A549 (cell line): ENCODE results near the gene IL17REL. TPM values are rescaled to one million over a fixed set of nuclear protein-coding genes. Genes with fewer than 3 reads are reported as not detected.

ENCODE experiments used
- ATAC-seq, 2 experiments: fragments of 200-7000 bp in 1 of 2; fragments of >200 bp in 1 of 2; cut with Nextera tagmentation in 1 of 2; cut with Tn5 transposase in 1 of 2; 3 replicates each; pipeline versions ENCODE4 v1.8.0 to v1.9.1; 2018 to 2020; ENCODE audit warnings: mild to moderate bottlenecking in 1 of 2, moderate library complexity in 1 of 2
- CTCF ChIA-PET: fragments of 300-600 bp; sonication (Branson Sonifier 250); formaldehyde crosslinking; extraction: SDS; loops from one replicate; lab custom pipeline; 2021; ENCODE audit warnings: antibody characterized with exemption, inconsistent platforms; lab: Yijun Ruan, JAX
- POLR2A ChIA-PET: fragments of 350-600 bp; formaldehyde crosslinking; extraction: SDS; loops from one replicate; lab custom pipeline; 2021; ENCODE audit warnings: antibody characterized with exemption, inconsistent platforms; lab: Yijun Ruan, JAX
- DNase-seq, 2 experiments: peaks; one replicate each; pipeline versions ENCODE4 v3.0.0 to v3.0.0-alpha.2; 2011 to 2016; ENCODE audit warnings: low read depth in 1 of 2, low spot score in 1 of 2
- FAIRE-seq: peaks from 2 replicates; lab custom pipeline; 2011; peaks lifted over from hg19 to GRCh38; lab: Jason Lieb, UNC
- H3K27ac ChIP-seq, 2 experiments: fragments of >200 bp; sonication (Bioruptor Twin); formaldehyde crosslinking; 3 replicates each; pipeline ENCODE4 v1.5.1; 2016 to 2017
- H3K4me1 ChIP-seq: fragments of >200 bp; sonication (Bioruptor Twin); formaldehyde crosslinking; 3 replicates; pipeline ENCODE4 v1.6.1; 2016
- H3K4me2 ChIP-seq: fragments of >200 bp; sonication (Bioruptor Twin); formaldehyde crosslinking; 3 replicates; pipeline ENCODE4 v1.6.1; 2016
- H3K4me3 ChIP-seq: fragments of >200 bp; sonication (Bioruptor Twin); formaldehyde crosslinking; 3 replicates; pipeline ENCODE4 v1.5.1; 2016
- H3K9me3 ChIP-seq: fragments of >200 bp; sonication (Bioruptor Twin); formaldehyde crosslinking; 3 replicates; pipeline ENCODE4 v1.6.1; 2016
- BHLHE40 ChIP-seq: IDR thresholded peaks from 2 replicates; pipeline ENCODE4 v1.6.1; 2012; ENCODE audit warnings: low read depth, low read length, inconsistent platforms
- CBX2 ChIP-seq: fragments of 200-600 bp; sonication (generic); IDR thresholded peaks from 2 replicates; pipeline ENCODE4 v1.6.1; 2016; ENCODE audit warnings: low read depth, mild to moderate bottlenecking, borderline replicate concordance
- CBX8 ChIP-seq: fragments of 200-600 bp; sonication (generic); IDR thresholded peaks from 2 replicates; pipeline ENCODE4 v1.6.1; 2016
- CHD2 ChIP-seq: fragments of 150-350 bp; IDR thresholded peaks from 2 replicates; pipeline ENCODE4 v1.6.1; 2014; ENCODE audit warnings: low read length; ENCODE audit not compliant: partially characterized antibody
- CHD4 ChIP-seq: fragments of 200-600 bp; sonication (generic); IDR thresholded peaks from 2 replicates; pipeline ENCODE4 v1.6.1; 2016; ENCODE audit warnings: antibody characterized with exemption, mild to moderate bottlenecking, borderline replicate concordance
- EHF ChIP-seq: fragments of 250-450 bp; sonication (Bioruptor Pico); IDR thresholded peaks from 2 replicates; pipeline ENCODE4 v1.5.0; 2020; ENCODE audit warnings: mild to moderate bottlenecking
- FOSL2 ChIP-seq, 2 experiments: fragments of 450-650 bp in 1 of 2; fragments of >200 bp in 1 of 2; sonication (Bioruptor Twin) in 1 of 2; formaldehyde crosslinking; IDR thresholded peaks; 2 replicates each; pipeline versions ENCODE4 v1.5.0 to v1.6.1; 2016 to 2020; ENCODE audit warnings: mild to moderate bottlenecking in 1 of 2, moderate library complexity in 1 of 2
- FOXS1 ChIP-seq: fragments of 250-450 bp; sonication (Bioruptor Pico); IDR thresholded peaks from 2 replicates; pipeline ENCODE4 v1.5.0; 2020; ENCODE audit warnings: mild to moderate bottlenecking, moderate library complexity
- HEYL ChIP-seq: fragments of 250-450 bp; sonication (Bioruptor Pico); IDR thresholded peaks from 2 replicates; pipeline ENCODE4 v1.8.0; 2021; ENCODE audit warnings: mild to moderate bottlenecking, moderate library complexity
- HOXB13 ChIP-seq: fragments of 250-450 bp; sonication (Bioruptor Pico); IDR thresholded peaks from 2 replicates; pipeline ENCODE4 v1.5.0; 2020; ENCODE audit warnings: low read depth, mild to moderate bottlenecking, moderate library complexity
- HOXB5 ChIP-seq: fragments of 250-450 bp; sonication (Bioruptor Pico); IDR thresholded peaks from 2 replicates; pipeline ENCODE4 v1.5.0; 2020; ENCODE audit warnings: mild to moderate bottlenecking, moderate library complexity
- JUN ChIP-seq, 2 experiments: fragments of >200 bp; sonication (Bioruptor Twin); formaldehyde crosslinking; IDR thresholded peaks; 2 replicates in 1 of 2; 3 replicates in 1 of 2; pipeline ENCODE4 v1.6.1; 2016 to 2017
- KDM1A ChIP-seq: fragments of 200-600 bp; sonication (generic); IDR thresholded peaks from 2 replicates; pipeline ENCODE4 v1.6.1; 2016; ENCODE audit warnings: low read depth, mild to moderate bottlenecking
- MYC ChIP-seq: IDR thresholded peaks from 2 replicates; pipeline ENCODE4 v1.6.1; 2012; ENCODE audit warnings: mild to moderate bottlenecking, inconsistent platforms, low read length, improper control_type of control experiment, borderline replicate concordance
- NR3C1 ChIP-seq: fragments of >200 bp; sonication (Bioruptor Twin); formaldehyde crosslinking; IDR thresholded peaks from 3 replicates; pipeline ENCODE4 v1.6.1; 2017
- RNF2 ChIP-seq: fragments of 200-600 bp; sonication (generic); IDR thresholded peaks from 2 replicates; pipeline ENCODE4 v1.6.1; 2016; ENCODE audit warnings: low read depth, mild to moderate bottlenecking, antibody characterized with exemption, moderate library complexity, borderline replicate concordance
- SREBF2 ChIP-seq: fragments of 450-650 bp; IDR thresholded peaks from 2 replicates; pipeline ENCODE4 v1.6.1; 2014; ENCODE audit warnings: mild to moderate bottlenecking, moderate library complexity
- TP53 ChIP-seq: fragments of 250-450 bp; sonication (Bioruptor Pico); IDR thresholded peaks from 2 replicates; pipeline ENCODE4 v1.5.0; 2021; ENCODE audit warnings: mild to moderate bottlenecking, moderate library complexity
- USF2 ChIP-seq: fragments of 450-650 bp; IDR thresholded peaks from 2 replicates; pipeline ENCODE4 v1.6.1; 2014; ENCODE audit warnings: antibody characterized with exemption
- ZNF302 ChIP-seq: fragments of 250-450 bp; sonication (Bioruptor Pico); IDR thresholded peaks from 2 replicates; pipeline ENCODE4 v1.9.0; 2021; ENCODE audit warnings: inconsistent platforms, mild to moderate bottlenecking, moderate library complexity
- WGBS: methylation state at CpG from one replicate; pipeline ENCODE4 v1.1.6; 2017; ENCODE audit errors: missing lambda C conversion rate; 5-methylcytosine and 5-hydroxymethylcytosine counted together
- polyA plus RNA-seq, 4 experiments: library from polyadenylated mRNA; depleted of rRNA in 3 of 4; stranded (reverse); fragments of >200 nt; fragmentation: RNase III in 1 of 4; extraction: RNeasy Plus Mini Kit Qiagen cat#74134 plus additional on column Dnase treatment in 1 of 4; gene quantifications; 2 replicates in 3 of 4; 3 replicates in 1 of 4; pipeline ENCODE4 v1.2.3, GENCODE V29; 2011 to 2017
- TF ChIP-seq, protein P1 (sequence below): fragments of >200 bp; sonication (Bioruptor Twin); formaldehyde crosslinking; IDR thresholded peaks from 3 replicates; pipeline ENCODE4 v1.6.1; 2016

The IL17REL gene
- polyA plus RNA-seq, 2 of the 4 experiments (the other 2 are of a cell fraction), result 0.06 TPM; not detected in 1

- ATAC-seq (peak in 1 of 2 experiments; percentile 35; a peak in 2 of 6 replicates), DNase-seq (no peak), FAIRE-seq (no peak)
- Histone ChIP-seq H3K4me1 (no peaks in the 10 kb centered on the region), H3K27ac (no peak overlapping the region), H3K9me3 (no peaks in the 10 kb centered on the region), H3K4me3 (no peak overlapping the region), H3K4me2 (no peak overlapping the region)
- ChIA-PET POLR2A (no interaction called here), CTCF (no interaction called here)
- 73% methylated on average over 22 of the region's 35 CpGs for WGBS
- TF ChIP-seq CBX8, result no peak
- TF ChIP-seq CBX2, result no peak
- TF ChIP-seq USF2, result no peak
- no peak for TF ChIP-seq FOXS1 (CRISPR knock-in tag)
- TF ChIP-seq EHF (CRISPR knock-in tag), result no peak
- TF ChIP-seq, protein P1, sequence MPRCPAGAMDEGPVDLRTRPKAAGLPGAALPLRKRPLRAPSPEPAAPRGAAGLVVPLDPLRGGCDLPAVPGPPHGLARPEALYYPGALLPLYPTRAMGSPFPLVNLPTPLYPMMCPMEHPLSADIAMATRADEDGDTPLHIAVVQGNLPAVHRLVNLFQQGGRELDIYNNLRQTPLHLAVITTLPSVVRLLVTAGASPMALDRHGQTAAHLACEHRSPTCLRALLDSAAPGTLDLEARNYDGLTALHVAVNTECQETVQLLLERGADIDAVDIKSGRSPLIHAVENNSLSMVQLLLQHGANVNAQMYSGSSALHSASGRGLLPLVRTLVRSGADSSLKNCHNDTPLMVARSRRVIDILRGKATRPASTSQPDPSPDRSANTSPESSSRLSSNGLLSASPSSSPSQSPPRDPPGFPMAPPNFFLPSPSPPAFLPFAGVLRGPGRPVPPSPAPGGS, result no peak
- no peak for TF ChIP-seq NR3C1
- no peak for TF ChIP-seq CHD2
- TF ChIP-seq HOXB13 (CRISPR knock-in tag), result no peak
- TF ChIP-seq ZNF302 (CRISPR knock-in tag), result no peak
Observed at GRCh38 chr22:50045211-50046018, 32.9 kb upstream of the IL17REL start.

DNA sequence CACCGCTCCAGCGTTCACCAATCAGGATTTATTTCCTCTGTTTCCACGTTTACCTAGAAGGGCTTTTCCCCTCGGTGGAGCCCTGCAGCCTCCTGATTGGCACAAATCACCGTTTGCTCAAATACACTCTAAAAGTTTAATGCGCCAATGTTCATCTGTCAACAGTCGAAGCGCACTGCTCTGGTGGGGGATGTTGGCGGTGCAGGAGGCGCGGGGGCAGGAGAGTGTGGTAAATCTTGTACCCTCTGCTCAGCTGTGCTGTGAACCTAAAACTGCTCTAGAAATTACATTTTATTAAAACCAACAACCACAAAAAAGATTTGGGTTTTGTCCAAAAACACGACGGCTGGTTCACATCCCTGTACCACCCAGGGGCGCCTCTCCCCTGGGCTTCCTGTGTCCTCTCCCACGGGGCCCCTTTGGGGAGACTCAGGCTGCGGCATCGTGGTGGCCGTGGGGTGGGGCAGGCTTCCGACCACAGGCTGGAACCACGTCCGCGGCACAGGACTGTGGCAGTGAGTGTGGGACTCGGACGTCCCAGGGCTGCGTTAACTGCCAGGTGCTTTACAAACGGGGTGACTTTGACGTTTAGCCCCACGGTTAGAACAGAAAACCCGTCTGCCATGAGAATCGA, 32.0 kb upstream of the IL17REL start:
- 66% methylated on average over 28 of the region's 30 CpGs for WGBS
- H3K4me3 ChIP-seq, result no peak overlapping the region
- H3K4me2 ChIP-seq, result no peak overlapping the region
- FAIRE-seq, result no peak
- H3K9me3 ChIP-seq, result no peaks in the 10 kb centered on the region
- no peak for DNase-seq
- TF ChIP-seq BHLHE40 (no peak), HEYL (CRISPR knock-in tag) (no peak), NR3C1 (no peak), RNF2 (no peak), MYC (no peak), KDM1A (no peak), HOXB5 (CRISPR knock-in tag) (no peak), CHD4 (no peak), JUN (IDR thresholded peaks at IDR 0.05) (no peak), FOSL2 (IDR thresholded peaks at IDR 0.05) (no peak), FOSL2 (CRISPR knock-in tag; IDR thresholded peaks at IDR 0.05) (no peak), HOXB13 (CRISPR knock-in tag) (no peak), TP53 (CRISPR knock-in tag) (no peak), SREBF2 (no peak)
- TF ChIP-seq, all 56 proteins: peak for 0
- POLR2A ChIA-PET, result no interaction called here
- CTCF ChIA-PET, result no interaction called here
- Histone ChIP-seq H3K4me1 (no peaks in the 10 kb centered on the region), H3K27ac (no peak overlapping the region)
- ATAC-seq, result no peak
